Tibial artery (tissue), 4 donors: ENCODE results near the gene ZNHIT1.

Experiments
- DNase-seq, 2 donors: peaks; one replicate each; pipeline ENCODE4 v3.0.0-alpha.2; 2019
- H3K27ac ChIP-seq, 2 donors: fragments of 200-600 bp; sonication (generic) in 1 of 2; 1 replicate in 1 of 2; 2 replicates in 1 of 2; pipeline ENCODE4 v1.5.1; 2018 to 2019; ENCODE audit warnings: mild to moderate bottlenecking in 1 of 2
- H3K27me3 ChIP-seq, 2 donors: fragments of 200-600 bp; sonication (generic) in 1 of 2; one replicate each; pipeline versions ENCODE4 v1.5.1 to v1.6.0; 2016 to 2019
- H3K36me3 ChIP-seq, 3 donors: fragments of 200-600 bp; sonication (generic) in 2 of 3; one replicate each; pipeline ENCODE4 v1.5.1; 2016 to 2019; ENCODE audit warnings: mild to moderate bottlenecking in 2 of 3
- H3K4me1 ChIP-seq, 4 donors: fragments of 200-600 bp; sonication (generic) in 2 of 4; 1 replicate in 3 of 4; 2 replicates in 1 of 4; pipeline ENCODE4 v1.5.1; 2016 to 2019
- H3K4me3 ChIP-seq, 2 donors: fragments of 200-600 bp; sonication (generic) in 1 of 2; 1 replicate in 1 of 2; 2 replicates in 1 of 2; pipeline ENCODE4 v1.5.1; 2018 to 2019; ENCODE audit warnings: mild to moderate bottlenecking in 2 of 2
- H3K9me3 ChIP-seq, 3 donors: fragments of 200-600 bp; sonication (generic) in 1 of 3; one replicate each; pipeline ENCODE4 v1.5.1; 2016 to 2019
- intact Hi-C: fragments of 100-400 bp; cut with DNase I; formaldehyde crosslinking; loops from one replicate; pipeline ENCODE4 v1.15.0; 2023; ENCODE audit warnings: low total_unique reads
- TF ChIP-seq, protein P1 (sequence below), 2 experiments: fragments of 200-600 bp in 1 of 2; fragments of 450-650 bp in 1 of 2; IDR thresholded peaks; one replicate each; pipeline ENCODE4 v1.5.1; 2017 to 2019; ENCODE audit warnings: antibody characterized with exemption in 2 of 2, mild to moderate bottlenecking in 1 of 2, moderate library complexity in 1 of 2

Gene ZNHIT1

DNA sequence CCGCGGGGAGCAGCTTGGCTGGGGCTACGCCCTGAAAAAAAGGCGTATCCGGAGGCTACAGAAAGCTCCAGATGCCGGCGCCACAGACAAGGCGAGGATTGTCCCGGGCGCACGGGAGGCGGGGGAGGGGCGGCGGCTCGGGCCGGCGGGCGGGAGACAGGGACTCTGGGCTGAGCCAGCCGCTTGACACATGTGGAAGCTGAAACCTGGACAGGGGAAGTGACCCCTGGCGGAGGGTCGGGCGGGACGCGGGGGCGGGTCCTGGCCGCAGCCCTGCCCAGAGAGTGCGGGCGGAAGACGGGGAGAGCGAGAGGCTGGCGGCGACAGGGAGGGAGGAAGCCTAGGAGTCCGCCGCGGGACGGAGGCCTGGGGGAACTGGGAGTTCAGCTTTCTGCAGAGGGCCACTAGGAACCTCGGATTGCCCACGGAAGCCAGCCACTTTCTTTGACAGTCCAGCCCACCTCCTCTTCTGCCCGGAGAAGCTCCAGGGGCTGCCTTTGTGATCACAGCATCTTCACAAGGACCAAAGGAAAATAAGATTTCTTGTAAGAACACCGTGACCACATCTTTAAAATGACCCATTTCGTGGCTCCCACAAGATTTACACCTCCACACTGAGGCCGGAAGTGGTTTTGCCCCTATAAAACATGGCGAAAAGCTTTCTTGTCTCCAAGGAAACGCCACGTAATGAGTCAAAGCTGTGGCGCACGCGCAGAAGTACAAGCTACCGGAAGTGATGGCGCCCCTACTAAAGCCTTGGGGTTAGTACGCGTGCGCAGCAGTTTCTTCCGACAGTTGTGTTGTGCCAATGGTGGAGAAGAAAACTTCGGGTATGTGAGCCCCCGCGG lies at the start of gene ZNHIT1, which contains the start of gene PLOD3:
Gene ZNHIT1, plus strand, starts transcription at position 778 of the 848 bp plus-strand sequence. Its CDS starts 31 bp downstream, at position 809.
Gene PLOD3, minus strand, starts transcription at position 194 of the 848 bp plus-strand sequence. CDS start 307 bp downstream, outside the sequence.
- Histone ChIP-seq H3K4me1 (peaks cover 0 to 41% (median 26%) of the 10 kb centered on the region in 4 donors), H3K9me3 (no peaks in the 10 kb centered on the region), H3K4me3 (peak within 1 kb of the TSS; percentile 65 to 94), H3K27ac (peak within 1 kb of the TSS; percentile 81 to 82), H3K27me3 (no peaks in the 10 kb centered on the region), H3K36me3 (peaks cover 0 to 45% (median 20%) of the 10 kb centered on the region in 3 donors)
- TF ChIP-seq, protein P1, sequence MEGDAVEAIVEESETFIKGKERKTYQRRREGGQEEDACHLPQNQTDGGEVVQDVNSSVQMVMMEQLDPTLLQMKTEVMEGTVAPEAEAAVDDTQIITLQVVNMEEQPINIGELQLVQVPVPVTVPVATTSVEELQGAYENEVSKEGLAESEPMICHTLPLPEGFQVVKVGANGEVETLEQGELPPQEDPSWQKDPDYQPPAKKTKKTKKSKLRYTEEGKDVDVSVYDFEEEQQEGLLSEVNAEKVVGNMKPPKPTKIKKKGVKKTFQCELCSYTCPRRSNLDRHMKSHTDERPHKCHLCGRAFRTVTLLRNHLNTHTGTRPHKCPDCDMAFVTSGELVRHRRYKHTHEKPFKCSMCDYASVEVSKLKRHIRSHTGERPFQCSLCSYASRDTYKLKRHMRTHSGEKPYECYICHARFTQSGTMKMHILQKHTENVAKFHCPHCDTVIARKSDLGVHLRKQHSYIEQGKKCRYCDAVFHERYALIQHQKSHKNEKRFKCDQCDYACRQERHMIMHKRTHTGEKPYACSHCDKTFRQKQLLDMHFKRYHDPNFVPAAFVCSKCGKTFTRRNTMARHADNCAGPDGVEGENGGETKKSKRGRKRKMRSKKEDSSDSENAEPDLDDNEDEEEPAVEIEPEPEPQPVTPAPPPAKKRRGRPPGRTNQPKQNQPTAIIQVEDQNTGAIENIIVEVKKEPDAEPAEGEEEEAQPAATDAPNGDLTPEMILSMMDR (IDR thresholded peaks at IDR 0.05): no peak
- intact Hi-C loops: loop anchor here (2.0 kb wide), 1 partner anchor 35 kb away; no protein-coding TSS in a partner anchor
- peak; percentile 97 to 98 for DNase-seq

GRCh38 chr7:101168412-101169049 lies 49.4 kb upstream of the ZNHIT1 start:
- Histone ChIP-seq H3K36me3 (no peaks in the 10 kb centered on the region), H3K9me3 (no peaks in the 10 kb centered on the region), H3K27me3 (peaks cover 13 to 99% of the 10 kb centered on the region in 2 donors), H3K4me1 (peaks cover 4 to 61% (median 49%) of the 10 kb centered on the region in 4 donors), H3K4me3 (no peak overlapping the region), H3K27ac (no peak overlapping the region)
- intact Hi-C loops: loop anchor here (2.0 to 10.0 kb wide), 2 partner anchors 24 to 274 kb away; partner anchors contain the start of gene ACHE
- DNase-seq: no peak
- TF ChIP-seq, protein P1 (IDR thresholded peaks at IDR 0.05): no peak

- Histone ChIP-seq H3K27ac (no peak overlapping the region), H3K27me3 (peaks cover 11 to 99% of the 10 kb centered on the region in 2 donors), H3K4me1 (peaks cover 4 to 61% (median 46%) of the 10 kb centered on the region in 4 donors), H3K9me3 (no peaks in the 10 kb centered on the region), H3K4me3 (no peak overlapping the region), H3K36me3 (no peaks in the 10 kb centered on the region)
- DNase-seq: no peak
- intact Hi-C loops: loop anchor here (2.0 to 10.0 kb wide), 2 partner anchors 24 to 274 kb away; partner anchors contain the start of gene ACHE
- TF ChIP-seq, protein P1 (IDR thresholded peaks at IDR 0.05): no peak
Measured at GRCh38 chr7:101169110-101169837, 48.7 kb upstream of the ZNHIT1 start.

DNA sequence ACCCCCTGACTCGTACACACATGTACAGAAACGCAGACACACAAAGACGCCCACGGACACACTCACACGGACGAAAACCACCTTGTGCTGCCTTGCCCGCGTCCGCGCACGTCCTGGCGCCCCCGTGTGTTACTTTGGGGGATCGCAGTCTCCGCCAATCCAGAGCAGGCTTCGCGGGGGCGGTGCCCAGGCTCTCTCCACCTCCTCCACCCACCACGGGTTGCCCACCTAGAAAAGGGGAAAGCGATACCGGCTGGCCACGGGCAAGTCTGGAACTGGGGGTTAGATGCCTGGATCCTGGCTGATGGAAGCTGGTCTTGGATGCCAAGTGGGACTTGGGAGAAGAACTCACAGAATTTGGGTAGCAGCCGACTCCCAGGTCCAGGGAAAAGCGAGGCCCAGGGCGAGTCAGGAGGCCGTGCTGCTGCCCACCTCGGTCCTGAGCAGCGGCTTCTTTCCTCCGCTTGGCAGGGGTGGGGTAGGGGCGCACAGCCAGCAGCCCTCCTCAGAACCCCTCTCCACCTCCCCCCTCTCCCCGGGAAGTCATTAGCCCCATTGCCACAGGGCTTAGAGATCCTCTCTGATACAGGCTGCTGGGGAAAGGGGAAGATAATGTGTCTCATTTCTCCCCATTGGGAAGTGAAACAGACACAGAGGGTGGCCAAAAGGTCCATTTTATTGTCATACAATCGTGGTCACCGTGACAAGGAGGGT lies 48.0 kb upstream of the ZNHIT1 start:
- H3K9me3 ChIP-seq: no peaks in the 10 kb centered on the region
- TF ChIP-seq, protein P1 (IDR thresholded peaks at IDR 0.05): peak; percentile 77 to 84
- no peaks in the 10 kb centered on the region for H3K36me3 ChIP-seq
- peak; percentile 65 to 79 for DNase-seq
- no peak overlapping the region for H3K4me3 ChIP-seq
- peaks cover 11 to 99% of the 10 kb centered on the region in 2 donors for H3K27me3 ChIP-seq
- peaks cover 4 to 58% (median 43%) of the 10 kb centered on the region in 4 donors for H3K4me1 ChIP-seq
- H3K27ac ChIP-seq: no peak overlapping the region
- intact Hi-C loops: loop anchor here (2.0 to 10.0 kb wide), 2 partner anchors 25 to 275 kb away; partner anchors contain the start of gene ACHE
